GM12873 (cell line): Measurements from ENCODE around the gene HILPDA.

Experiments
- CTCF ChIP-seq: IDR thresholded peaks from 2 replicates; pipeline ENCODE4 v1.5.1; 2012; ENCODE audit warnings: low read depth, mild to moderate bottlenecking, moderate library complexity, low read length, control low read depth; ENCODE audit not compliant: insufficient read depth; ENCODE audit errors: missing control alignments

Gene HILPDA

GRCh38 chr7:128450409-128450808 is 5.3 kb upstream of the HILPDA start:
- no peak for TF ChIP-seq CTCF

- no peak for TF ChIP-seq CTCF
Observed at GRCh38 chr7:128450913-128451312, 4.8 kb upstream of the HILPDA start.

DNA sequence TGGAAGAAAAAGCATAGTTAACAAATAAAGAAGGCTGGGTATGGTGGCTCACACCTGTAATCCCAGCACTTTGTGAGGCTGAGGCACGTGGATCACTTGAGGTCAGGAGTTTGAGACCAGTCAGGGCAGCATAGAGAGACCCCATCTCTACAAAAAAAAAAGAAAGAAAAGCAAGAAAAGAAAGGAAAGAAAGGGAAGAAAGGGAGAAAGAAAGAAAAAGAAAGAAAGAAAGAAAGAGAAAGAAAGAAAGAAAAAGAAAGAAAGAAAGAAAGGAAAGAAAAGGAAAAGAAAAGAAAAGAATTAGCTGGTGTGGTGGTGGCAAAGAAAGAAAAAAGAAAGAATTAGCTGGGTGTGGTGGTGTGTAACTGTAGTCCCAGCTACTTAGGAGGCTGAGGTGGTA is 3.1 kb upstream of the HILPDA start:
- TF ChIP-seq CTCF, result no peak

DNA sequence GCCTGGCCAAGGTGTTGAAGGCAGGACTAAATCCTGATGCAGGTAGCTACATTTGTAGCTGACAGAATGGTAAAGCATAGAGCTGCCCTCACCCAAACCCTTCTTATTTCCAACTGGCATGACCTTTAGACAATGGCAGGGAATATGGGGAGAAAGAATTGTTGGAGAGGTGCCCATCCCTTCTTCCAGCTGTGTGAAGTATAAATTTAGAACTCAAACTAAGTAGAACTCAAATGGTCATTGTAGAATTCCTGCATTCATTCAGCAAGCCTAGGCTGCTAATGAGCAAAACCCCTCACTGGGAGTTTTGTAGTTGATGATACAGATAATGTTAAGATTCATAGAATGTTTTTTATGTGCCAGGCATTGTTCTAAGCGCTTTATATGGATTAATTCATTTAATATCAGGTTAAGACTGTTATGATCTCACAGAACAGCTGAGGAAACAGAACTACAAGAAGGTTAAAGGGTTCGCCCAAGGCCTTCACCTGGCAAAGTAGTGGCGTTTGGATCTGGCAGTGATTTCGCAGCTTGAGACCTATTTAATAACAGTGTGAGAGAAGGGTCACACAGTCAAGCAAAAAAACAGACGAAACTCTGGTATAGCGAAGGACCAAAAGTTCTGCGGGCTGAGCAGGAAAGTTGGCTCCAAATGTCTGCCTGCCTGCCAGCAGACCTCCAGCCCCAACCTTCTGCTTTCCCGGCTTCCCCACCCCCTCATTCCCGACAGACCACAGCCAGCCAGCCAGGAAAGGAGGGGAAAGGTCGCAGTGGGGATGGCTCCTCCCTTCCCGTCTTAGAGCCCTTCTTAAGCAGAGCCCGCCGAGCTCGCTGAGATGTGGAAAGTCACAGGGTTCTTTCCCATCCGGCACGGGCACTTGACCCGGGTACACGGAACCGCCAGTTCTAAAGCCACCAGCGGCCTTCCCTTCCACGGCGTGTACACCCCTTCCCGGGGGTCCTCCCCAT is 1.6 kb upstream of the HILPDA start:
- no peak for TF ChIP-seq CTCF

GRCh38 chr7:128454808-128455542 is 703 bp upstream of the HILPDA start:
- peak; percentile 22 for TF ChIP-seq CTCF

- no peak for TF ChIP-seq CTCF
Observed at GRCh38 chr7:128456255-128456725, 612 bp downstream of the HILPDA start.

DNA sequence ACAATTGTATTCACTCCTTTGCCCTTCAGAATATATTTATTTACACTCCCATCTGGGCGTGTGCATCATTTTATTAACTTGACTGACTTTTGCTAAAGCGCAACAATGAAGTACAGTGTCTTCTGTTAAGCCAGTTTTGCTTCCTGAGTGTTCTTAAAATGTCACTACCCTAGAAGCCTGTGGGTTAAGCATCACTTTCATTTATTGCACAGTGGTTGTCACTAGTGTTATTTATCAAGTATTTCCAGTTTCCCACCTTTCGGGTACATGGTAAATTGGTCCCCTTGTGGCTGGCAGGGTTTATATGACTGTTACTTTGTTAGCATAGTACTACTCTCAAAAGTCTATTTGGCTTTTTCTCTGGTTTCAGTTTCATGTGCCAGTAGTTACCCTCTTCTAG is 3.3 kb downstream of the HILPDA start:
- TF ChIP-seq CTCF, result no peak
